HG03378 (cell line): ENCODE measurements around the gene PDE8B.

ENCODE experiments used
- ATAC-seq: cut with Tn5 transposase; IDR thresholded peaks from one replicate; pipeline ENCODE4 v1.9.1; 2021; ENCODE audit warnings: mild to moderate bottlenecking, moderate library complexity; ENCODE audit not compliant: unreplicated experiment

PDE8B gene

DNA sequence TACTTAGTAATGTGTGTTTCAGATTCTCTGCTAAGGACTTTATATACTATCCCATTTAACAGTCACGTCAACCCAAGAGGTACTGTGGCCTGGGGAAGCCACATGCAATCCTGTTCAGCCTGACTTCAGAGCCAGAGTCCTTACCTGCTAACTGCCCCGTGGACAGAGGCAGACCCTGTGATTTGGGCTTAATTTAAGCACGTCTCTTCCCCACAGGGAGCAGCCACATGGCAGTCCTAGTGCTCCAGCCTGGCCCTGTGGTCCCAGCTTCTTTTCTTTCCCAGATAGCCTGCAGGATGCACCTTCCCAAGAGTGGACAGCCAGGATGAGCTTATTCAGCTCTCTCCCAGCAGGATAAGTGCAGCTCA is 71.5 kb downstream of the PDE8B start:
- ATAC-seq = no peak

DNA sequence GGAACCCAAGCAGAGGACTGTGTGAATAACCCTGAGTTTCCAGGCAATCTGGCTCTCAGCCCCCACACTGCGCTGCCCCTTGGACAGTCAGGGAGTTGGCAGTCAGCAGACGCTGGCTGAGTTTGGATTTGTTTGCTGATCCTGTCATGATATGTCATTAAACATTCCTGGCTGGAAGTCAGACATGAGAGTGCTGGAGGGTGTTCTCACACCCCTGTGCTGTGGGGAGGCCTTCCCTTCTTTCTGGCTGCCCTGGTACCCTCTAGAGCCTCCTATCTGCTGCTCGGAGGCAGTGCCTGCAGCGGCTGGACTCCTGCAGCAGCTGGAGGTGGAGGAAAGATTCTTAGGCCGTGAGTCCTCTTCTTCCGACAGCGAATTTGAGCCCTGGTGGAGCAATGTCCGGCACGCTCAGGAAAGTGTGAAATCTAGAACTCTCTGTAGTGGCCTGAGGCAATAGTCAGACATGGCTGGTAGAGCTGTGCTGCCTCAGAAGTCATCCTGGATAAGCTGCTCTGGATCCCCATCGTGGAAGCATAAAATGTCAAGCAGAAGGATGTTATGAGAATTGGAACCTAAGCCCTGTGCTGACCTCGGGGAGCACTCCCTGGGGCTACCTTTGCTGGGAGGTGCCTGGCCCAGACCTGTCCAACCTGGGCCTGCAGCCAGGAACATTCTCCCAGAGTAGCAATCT is 72.0 kb downstream of the PDE8B start:
- ATAC-seq = no peak

DNA sequence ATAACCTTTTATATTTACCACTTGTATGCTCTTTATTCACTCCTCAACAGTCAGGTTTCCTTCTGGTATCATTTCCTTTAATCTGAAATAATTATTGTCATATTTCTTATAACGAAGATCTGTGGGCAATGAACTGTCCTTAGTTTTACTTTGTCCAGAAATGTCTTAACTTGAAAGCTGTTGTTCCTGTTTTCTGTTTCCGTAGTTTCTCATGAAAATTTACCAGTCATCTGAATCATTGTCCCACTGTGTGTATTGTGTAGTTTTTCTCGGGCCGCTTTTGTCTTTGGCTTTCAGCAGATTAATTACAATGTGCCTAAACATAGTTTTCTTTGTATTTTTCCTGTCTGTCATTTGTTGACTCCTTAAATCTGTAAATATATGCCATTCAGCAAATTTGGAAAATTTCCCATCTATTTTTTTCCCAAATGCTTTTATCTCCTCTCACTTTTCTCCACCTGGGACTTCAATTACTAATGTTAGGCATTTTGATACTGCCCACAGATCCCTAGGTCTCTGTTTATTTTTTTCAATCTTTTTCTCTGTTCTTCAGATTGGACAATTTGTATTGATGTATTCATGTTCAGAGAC is 74.9 kb downstream of the PDE8B start:
- ATAC-seq = no peak

DNA sequence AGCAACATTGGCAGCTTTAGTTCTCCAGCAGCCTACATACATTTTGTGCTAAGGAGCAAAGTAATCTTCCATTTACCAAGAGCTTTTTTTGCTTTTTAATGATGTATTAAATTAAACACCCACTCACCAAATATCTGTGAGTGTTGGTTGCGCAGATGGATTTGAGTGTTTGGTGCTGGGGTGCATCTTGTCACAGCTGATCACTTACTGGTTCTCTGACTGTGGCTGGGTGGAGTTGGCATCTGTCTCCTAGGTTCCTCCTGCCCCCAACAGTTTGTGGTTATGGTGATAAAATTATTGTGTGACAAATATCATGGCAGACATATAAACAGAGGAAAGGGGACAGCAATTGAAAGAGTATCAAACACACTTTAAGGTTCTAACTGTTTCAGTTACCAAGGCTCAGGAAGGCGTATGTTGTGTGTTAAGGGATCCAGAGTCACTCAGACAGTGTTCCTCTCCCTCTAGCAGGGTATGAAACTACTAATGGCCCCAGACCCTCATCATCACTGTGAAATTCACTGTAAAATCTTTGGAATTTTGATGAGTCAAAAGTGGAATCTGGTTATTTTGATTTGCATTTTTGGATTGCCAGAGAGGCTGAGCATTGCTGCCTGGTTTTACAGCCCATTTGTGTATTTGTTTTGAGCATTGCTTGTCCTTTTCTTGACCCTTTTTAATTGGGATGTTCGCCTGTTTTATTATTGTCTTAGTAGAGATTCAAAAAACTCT is 81.7 kb downstream of the PDE8B start:
- ATAC-seq = no peak

DNA sequence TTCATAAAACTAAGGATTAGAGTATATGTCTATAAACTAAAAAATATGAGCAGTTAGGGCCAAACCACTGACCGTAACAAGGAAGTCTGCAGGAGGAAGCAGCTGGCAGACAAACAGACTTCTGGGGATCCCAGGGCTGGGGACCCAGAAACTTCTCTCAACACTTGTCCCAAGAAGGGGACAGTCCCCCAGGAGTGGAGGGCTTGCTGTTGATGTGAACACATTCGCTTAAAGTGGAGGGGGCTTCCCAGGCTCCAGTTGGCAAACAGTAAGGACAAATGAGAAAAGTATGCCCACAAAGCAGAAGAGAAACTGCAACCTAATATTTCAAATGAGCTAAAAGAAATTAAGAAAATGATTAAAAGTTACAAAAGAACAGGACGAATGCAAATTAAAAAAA is 83.7 kb downstream of the PDE8B start:
- ATAC-seq = no peak

DNA sequence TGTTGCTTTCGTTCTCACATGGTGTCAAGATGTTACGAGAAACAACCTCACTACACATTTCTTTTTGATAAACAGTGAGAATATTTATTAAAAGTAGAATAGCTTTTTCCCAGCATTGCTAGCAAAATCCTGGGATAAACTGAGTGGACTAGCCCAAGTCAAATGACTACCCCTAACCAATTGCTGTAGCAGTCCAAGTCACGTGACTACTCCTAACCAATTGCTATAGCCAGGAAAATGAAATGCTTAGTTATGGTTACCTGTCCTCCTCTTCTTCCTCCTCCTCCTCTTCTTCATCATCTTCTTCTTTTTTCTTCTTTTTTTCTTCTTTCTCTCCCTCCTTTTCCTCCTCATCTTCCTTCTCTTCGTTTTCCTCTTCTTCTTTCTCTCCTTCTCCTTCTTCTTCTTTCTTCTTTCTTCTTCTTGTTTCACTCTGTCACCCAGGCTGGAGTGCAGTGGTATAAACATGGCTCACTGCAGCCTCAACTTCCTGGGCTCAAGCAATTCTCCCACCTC is 85.4 kb downstream of the PDE8B start:
- no peak for ATAC-seq

DNA sequence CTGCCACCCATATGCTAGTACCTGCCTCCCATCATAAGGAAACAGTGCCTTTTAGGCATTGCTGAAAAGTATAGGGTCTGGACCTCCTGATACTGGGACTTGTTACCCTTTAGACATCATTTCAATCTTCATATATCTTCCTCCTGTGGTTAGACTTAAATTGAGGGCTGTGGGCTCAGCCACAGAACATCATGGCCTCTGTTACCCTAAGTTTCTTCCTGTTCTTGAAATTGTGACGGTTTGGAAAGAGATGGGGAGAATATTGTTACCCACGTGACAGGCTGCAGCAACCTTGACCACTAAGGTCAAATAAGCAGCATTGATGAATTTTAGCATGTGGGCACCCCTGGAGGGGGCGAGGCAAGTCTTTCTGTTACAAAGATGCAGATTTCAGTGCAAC is 87.7 kb downstream of the PDE8B start:
- no peak for ATAC-seq

DNA sequence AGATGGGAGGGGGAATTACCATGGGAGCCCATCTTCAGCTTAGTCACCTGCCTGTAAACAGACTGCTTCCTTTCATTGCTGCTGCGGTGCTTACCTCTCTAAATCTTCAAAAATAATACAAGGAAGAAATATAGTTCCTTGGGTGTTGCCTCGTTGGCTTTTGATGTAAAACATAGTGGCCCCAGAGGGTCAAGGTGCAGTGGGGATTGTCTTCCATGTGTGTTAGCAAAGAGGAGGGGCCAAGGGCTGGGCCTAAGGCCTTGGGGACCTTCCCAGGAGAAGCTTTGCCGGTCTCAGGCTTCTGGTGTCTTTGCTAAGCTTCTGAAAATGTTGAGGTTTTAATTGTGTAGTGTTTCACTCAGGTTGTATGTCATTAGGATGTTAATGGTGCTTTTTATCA is 90.0 kb downstream of the PDE8B start:
- ATAC-seq = no peak

DNA sequence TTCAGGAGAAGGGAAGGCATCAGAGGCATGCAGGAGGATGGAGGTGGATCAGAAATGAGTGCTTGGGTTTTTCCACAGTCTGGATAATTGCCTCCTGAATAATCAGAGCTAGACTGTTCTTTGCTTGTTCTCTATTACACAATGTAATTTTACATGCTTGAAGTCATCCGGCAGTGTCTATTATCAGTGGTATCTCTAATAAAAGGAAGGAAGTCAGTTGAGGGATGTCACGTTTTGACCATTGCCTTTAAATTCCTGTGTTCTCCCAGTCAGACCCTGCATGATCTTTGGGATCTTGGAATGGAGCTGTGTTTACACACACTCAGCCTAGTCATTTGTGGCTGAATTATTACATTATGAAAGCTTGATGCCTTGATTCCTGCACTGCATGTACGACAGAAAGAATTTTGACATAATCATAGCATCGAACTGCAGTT is 91.0 kb downstream of the PDE8B start:
- no peak for ATAC-seq

DNA sequence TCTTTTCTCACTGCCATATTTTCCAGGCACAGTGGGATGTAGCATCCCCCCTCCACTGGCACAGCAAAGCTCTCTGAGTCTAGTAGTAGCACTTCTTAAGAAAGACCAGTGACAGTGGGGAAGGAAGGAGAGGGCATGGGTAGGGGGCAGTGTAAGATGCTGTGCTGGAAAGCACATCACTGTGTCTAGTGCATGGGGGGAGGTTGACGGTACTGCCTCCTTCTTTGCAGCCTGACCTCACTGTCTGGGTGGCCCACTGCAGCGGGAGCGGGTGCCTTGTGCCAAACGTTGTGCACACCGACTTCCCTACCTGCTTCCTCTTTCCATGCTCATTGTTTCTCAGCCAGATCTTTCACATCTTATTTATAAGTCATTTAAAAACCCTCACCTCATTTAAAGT is 91.8 kb downstream of the PDE8B start:
- no peak for ATAC-seq

DNA sequence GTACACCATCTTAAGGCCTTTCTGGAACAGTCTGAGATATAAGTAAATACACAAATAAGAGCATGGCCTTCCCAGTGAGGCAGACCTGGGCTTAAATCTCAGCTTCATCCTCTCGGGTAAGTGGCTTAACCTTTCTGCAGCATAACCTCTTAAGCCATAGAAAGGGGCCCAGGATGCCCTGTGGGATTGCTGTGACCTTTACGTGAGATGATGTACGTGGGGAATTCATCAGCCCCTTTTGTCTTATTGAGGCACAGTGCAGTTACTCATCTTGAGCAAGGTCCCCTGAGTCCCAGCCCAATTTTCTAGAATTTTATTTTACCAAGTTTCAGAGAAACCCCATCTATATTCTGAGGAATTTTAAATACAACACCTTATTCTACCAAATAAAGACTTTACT is 92.2 kb downstream of the PDE8B start:
- no peak for ATAC-seq

DNA sequence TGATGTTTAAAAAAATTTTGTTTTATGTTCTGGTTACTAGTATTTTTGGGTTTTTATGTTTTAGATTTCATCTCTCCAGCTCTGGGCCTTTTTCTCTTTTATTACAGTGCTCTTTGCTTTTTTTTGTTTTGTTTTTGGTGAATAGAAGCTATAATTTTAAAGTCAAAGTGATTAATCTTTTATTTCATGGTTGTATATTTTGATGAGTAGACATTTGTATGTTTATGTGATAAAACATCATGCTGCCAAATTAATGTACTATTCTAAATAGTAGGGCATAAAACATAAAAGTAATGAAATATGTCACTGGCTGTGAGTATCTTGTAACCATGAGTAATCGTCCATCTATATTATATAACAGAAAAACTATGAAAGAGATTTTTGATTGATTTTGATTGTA is 93.9 kb downstream of the PDE8B start:
- no peak for ATAC-seq

DNA sequence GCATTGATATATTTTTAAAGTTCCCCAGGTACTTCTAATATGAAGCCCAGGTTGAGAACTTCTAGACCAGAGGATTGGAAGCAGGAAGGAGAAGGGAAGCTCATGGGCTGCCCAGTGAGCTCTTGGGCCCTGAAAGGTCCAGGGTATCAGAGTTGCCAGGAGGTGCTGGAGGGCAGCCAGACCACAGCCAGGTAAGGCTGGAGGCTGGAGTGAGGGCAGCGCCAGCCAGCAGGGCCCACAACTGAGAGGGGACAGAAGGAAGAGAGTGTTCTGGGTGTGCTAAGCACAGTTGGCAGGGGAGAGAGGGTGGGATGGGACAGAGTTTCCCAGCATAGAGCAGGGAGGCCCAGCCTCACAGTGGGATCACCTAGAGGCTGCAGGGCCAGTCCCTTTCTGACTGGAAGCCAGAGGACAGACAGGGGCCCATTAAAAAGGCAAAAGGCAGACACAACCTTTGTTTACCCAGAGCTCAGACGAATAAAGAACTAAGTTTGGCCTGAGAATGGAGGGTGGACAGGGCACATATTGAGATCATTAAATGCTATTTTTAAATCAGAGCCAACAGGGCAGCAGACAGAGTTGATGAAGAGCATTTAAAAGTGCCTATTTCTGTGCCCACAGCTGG is 94.9 kb downstream of the PDE8B start:
- no peak for ATAC-seq

DNA sequence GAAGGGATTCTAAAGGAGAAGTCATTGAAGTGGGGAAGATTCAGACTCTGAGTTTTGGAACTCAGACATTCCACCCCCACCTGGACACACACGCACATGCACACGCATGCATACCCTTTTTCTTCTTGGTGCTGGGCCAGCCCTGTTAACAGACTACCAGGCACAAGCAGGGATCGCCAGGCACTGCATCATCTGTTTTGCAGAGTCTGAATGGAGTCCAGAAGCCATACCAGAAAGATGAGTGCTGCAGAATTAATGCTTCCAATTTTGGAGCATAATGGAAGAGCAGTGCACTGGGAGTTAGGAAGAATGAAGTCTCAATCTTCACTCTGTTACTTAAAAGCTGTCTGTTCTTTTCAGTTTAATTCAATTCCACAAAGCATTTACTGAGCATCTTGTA is 95.5 kb downstream of the PDE8B start:
- no peak for ATAC-seq

DNA sequence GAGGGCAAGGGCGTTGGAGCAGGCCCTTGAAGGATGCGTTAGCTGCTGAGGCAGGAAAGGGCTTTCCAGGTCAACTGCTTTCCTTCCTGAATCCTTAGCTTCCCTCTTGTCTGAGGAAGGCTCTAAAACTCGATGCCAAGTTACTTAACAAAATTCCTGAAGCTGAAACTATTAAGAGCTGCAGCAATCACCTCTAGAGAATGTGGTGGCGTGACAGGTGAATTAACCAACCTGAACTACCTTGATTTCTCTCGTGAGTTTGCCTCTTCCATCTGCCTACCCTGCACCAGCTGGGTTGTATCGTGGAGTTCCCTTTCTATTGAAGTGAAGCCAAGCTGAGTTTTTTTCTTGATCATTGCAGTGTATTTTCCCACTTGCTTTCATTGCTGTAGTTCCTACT is 96.1 kb downstream of the PDE8B start:
- ATAC-seq = no peak

DNA sequence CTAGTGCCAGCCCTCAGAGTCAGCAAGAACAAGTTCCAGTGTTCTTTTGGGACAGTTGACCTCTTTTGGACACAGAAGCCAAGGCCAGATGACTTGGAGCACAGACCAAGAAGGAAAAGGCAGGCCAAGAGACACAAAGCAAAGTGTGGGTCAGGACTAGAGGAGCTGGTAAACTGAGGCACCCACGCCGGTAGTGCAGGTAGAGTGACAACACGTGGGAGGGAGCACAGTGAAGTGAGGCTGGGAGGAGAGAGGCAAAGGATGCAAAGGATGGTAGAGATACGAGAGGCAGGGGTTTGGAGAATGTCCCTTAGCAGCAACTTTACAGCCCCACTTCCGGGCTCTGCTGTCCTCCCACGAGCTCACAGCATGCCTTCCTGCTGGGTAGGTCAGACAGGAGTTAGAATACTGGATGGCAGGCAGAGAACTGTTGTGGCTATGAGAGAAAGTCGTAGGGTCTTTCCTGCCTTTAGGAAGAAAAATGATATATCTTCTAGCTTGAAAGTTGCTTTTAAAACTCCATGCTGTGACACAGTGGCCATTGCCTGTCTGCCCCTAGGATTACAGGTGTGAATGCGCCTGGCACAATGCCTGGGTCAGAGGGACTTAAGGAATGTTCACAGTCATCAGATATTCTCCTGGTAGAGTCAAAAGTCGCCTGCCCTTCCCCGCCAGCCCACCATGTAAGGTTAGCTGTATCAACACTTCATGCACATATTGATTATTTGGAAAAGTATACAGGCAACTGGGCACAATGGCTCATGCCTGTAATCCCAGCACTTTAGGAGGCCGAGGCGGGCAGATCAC is 97.9 kb downstream of the PDE8B start:
- no peak for ATAC-seq

DNA sequence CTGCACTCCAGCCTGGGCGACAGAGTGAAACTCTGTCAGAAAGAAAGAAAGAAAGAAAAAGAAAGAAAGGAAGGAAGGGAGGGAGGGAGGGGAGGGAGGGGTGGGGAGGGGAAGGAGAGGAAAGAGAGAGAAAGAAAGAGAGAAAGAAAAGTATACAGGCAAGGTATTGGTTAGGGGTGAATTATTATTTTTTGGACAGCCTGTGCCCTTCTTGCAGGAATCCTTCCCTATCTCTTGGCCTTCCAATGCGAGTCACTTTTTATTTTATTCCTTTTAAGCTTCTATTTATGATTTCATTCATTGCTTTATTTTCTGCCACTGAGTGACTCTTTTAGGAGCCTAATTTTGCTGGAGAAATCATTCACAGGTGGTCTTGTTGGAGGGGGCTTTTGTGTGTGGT is 98.7 kb downstream of the PDE8B start:
- no peak for ATAC-seq

DNA sequence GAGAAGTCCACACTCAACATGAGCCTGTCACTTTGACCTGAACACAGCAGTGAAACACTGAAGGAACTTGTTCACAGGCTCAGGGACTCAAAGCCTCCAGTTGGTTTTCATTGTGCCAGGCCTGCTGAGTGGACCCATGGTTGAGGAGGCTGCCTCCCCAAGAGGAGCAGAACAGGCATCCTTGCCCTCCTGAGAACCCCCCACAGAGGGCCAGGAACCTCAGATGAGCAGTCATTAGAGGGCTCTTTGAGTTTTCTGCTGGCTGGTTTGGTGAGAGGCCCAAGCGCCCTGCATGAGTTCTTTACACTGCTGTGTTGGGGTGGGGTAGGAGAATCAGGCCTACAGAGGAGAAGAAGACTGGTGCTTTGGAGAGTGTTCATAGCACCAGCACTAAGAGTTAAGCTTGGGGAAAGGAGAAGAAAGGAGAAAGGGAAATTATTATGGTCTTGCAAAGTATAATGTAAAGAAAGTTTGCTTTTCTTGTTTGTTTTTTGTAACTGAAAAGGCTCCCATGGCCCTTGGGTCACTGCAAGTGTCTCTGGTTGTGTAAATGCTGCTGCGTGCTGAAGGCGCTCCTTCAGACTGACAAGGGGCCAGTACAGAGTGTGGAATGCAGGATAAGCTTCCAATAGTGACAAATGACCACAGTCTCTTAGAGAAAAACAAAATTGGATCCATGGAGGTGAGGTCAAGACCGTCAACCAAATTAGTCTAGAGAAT is 100.2 kb downstream of the PDE8B start:
- ATAC-seq = no peak

DNA sequence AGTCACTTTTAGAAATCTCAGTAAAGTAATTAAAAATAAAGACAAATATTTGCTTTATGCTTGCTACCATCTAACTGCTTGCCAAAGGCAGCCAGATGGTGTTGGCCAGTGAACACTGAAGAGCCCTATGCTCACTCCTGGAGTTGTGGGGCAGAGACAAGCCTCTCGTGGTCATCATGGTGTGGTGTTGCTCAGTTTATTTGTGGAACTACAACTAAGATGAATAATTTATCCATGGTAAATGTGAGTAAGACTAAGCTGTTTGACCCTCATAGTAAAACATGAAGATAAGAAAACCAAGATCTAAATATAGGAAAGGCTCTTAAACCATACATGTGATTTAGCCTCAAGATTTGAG is 100.7 kb downstream of the PDE8B start:
- ATAC-seq = no peak

DNA sequence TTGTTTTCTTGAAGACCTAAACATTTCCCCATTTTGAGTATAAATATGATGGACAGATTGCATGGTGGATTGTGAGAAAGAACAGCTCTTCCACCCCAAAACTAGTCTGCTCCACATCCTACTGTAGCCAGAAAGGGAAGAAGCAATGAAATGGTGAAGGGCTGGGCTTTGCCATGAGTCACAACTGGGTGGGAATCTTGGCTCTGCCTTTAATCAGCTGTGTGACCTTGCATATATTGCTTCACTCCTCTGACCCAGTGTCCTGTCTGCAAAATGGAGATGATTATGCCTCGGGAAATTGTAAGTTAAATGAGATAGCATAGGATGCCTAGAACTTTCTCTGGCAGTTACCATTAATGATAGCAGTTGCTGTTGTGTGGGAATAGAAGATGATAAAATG is 101.9 kb downstream of the PDE8B start:
- no peak for ATAC-seq
